ENCODE measurements around the gene ZNF341. TPM values are rescaled to one million over a fixed set of nuclear protein-coding genes. Genes with fewer than 3 reads are reported as not detected.
A peak's percentile ranks its signal among the peaks of the same experiment; 100 is the strongest.

Gene ZNF341
- total RNA-seq, 1 donor from 2014 or later = 0.53 TPM

DNA sequence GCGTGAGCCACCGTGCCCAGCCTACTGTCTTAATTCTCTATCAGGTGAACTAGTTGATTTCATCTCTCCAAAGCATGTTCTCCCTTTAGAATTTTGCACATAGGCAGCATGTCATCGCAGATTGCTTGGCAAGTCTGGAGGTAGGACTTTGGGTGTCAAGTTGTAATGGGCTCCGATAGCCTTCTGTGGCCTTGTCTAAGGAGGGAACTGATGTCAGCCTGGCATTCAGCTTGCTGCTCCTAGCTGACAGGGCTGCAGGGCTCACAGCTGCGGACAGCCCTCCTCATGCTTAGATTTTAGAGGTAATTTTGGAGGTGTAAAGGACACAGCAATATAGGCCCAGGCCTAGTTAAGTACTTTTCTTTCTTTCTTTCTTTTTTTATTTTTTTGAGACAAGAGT is 90.6 kb downstream of the ZNF341 start:
- no peak overlapping the region for H3K4me3 ChIP-seq (ENCODE audit: low read depth, low read length)
- H3K36me3 ChIP-seq (ENCODE audit: control insufficient read depth, insufficient read depth, low read length) = peaks cover 1% of the 10 kb centered on the region
- H3K27me3 ChIP-seq (ENCODE audit: control insufficient read depth, insufficient read depth, low read length) = no peaks in the 10 kb centered on the region
- no peak for FAIRE-seq
- DNase-seq (ENCODE audit: low read depth) = no peak
- TF ChIP-seq, protein P1, sequence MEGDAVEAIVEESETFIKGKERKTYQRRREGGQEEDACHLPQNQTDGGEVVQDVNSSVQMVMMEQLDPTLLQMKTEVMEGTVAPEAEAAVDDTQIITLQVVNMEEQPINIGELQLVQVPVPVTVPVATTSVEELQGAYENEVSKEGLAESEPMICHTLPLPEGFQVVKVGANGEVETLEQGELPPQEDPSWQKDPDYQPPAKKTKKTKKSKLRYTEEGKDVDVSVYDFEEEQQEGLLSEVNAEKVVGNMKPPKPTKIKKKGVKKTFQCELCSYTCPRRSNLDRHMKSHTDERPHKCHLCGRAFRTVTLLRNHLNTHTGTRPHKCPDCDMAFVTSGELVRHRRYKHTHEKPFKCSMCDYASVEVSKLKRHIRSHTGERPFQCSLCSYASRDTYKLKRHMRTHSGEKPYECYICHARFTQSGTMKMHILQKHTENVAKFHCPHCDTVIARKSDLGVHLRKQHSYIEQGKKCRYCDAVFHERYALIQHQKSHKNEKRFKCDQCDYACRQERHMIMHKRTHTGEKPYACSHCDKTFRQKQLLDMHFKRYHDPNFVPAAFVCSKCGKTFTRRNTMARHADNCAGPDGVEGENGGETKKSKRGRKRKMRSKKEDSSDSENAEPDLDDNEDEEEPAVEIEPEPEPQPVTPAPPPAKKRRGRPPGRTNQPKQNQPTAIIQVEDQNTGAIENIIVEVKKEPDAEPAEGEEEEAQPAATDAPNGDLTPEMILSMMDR (IDR thresholded peaks at IDR 0.05; ENCODE audit: insufficient read depth, low read length, severe bottlenecking) = no peak

DNA sequence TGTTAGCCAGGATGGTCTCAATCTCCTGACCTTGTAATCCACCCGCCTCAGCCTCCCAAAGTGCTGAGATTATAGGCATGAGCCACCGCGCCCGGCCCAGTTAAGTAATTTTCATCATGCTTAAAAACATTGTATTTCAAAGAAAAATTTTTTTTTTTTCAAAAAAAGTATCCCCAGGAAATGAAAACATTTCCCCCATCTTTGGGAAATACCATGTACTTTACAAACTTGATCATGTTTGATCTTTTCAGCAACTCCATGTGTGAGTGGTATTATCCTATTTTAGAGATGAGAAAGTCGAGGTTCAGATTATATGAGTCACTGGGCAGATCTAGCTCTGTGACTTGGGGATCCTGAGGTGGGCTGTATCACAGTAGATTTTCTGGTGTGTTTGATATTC is 91.2 kb downstream of the ZNF341 start:
- H3K36me3 ChIP-seq (ENCODE audit: control insufficient read depth, insufficient read depth, low read length) = peaks cover 4% of the 10 kb centered on the region
- FAIRE-seq = no peak
- TF ChIP-seq, protein P1 (IDR thresholded peaks at IDR 0.05; ENCODE audit: insufficient read depth, low read length, severe bottlenecking) = no peak
- DNase-seq (ENCODE audit: low read depth) = no peak
- no peak overlapping the region for H3K4me3 ChIP-seq (ENCODE audit: low read depth, low read length)
- H3K27me3 ChIP-seq (ENCODE audit: control insufficient read depth, insufficient read depth, low read length) = no peaks in the 10 kb centered on the region

GRCh38 chr20:33824852-33825251 is 93.1 kb downstream of the ZNF341 start:
- TF ChIP-seq, protein P1 (IDR thresholded peaks at IDR 0.05; ENCODE audit: insufficient read depth, low read length, severe bottlenecking) = no peak
- Histone ChIP-seq H3K4me3 (ENCODE audit: low read depth, low read length) (no peak overlapping the region), H3K27me3 (ENCODE audit: control insufficient read depth, insufficient read depth, low read length) (no peaks in the 10 kb centered on the region), H3K36me3 (ENCODE audit: control insufficient read depth, insufficient read depth, low read length) (peaks cover 4% of the 10 kb centered on the region)
- DNase-seq (ENCODE audit: low read depth) (no peak), FAIRE-seq (no peak)

- Histone ChIP-seq H3K4me3 (ENCODE audit: low read depth, low read length) (no peak overlapping the region), H3K27me3 (ENCODE audit: control insufficient read depth, insufficient read depth, low read length) (no peaks in the 10 kb centered on the region), H3K36me3 (ENCODE audit: control insufficient read depth, insufficient read depth, low read length) (peaks cover 4% of the 10 kb centered on the region)
- FAIRE-seq (no peak), DNase-seq (ENCODE audit: low read depth) (no peak)
- TF ChIP-seq, protein P1 (IDR thresholded peaks at IDR 0.05; ENCODE audit: insufficient read depth, low read length, severe bottlenecking) = no peak
Observed at GRCh38 chr20:33825340-33826269, 93.8 kb downstream of the ZNF341 start.

DNA sequence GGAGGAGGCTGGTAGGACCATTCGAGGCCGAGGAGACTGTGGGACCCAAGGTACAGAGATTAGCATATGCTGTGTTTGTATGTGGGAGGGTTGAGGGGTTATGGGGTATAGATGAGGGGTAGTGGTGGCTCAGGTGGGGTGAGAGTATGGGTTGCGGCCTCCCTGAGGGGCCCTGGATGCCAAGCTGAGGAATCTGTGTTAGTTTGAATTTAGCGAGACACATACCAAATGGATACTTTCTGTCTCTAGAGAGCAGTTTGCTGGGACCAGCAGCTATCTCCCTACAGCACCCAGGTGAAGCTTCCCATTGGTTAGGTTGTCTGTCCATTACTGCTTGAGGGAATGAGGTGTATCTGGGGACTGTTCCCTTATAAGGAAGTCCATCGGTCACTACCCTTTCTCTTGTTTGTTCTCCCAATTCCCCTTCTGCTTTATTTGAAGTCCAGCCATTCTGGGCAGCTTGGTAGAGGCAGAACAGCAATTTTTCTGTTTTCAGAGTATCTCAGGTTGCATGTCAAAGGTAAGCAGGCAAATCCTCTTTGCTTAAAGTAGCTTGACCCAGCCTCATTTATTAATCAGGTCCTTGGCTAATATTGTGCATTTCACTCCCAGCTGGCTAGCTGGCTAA is 94.6 kb downstream of the ZNF341 start:
- TF ChIP-seq, protein P1 (IDR thresholded peaks at IDR 0.05; ENCODE audit: insufficient read depth, low read length, severe bottlenecking) = no peak
- H3K27me3 ChIP-seq (ENCODE audit: control insufficient read depth, insufficient read depth, low read length) = no peaks in the 10 kb centered on the region
- H3K36me3 ChIP-seq (ENCODE audit: control insufficient read depth, insufficient read depth, low read length) = peaks cover 4% of the 10 kb centered on the region
- FAIRE-seq = no peak
- H3K4me3 ChIP-seq (ENCODE audit: low read depth, low read length) = no peak overlapping the region
- peak; percentile 35 for DNase-seq (ENCODE audit: low read depth)
